ENCODE data around the gene PLA2G1B. TPM values are rescaled to one million over a fixed set of nuclear protein-coding genes. Genes with fewer than 3 reads are reported as not detected.

Gene PLA2G1B
- total and polyA plus RNA-seq, 2 of the 13 experiments (the other 11 are each of a cell fraction or from before 2014, with no cell fraction given) = 0.33 to 1.4 TPM

DNA sequence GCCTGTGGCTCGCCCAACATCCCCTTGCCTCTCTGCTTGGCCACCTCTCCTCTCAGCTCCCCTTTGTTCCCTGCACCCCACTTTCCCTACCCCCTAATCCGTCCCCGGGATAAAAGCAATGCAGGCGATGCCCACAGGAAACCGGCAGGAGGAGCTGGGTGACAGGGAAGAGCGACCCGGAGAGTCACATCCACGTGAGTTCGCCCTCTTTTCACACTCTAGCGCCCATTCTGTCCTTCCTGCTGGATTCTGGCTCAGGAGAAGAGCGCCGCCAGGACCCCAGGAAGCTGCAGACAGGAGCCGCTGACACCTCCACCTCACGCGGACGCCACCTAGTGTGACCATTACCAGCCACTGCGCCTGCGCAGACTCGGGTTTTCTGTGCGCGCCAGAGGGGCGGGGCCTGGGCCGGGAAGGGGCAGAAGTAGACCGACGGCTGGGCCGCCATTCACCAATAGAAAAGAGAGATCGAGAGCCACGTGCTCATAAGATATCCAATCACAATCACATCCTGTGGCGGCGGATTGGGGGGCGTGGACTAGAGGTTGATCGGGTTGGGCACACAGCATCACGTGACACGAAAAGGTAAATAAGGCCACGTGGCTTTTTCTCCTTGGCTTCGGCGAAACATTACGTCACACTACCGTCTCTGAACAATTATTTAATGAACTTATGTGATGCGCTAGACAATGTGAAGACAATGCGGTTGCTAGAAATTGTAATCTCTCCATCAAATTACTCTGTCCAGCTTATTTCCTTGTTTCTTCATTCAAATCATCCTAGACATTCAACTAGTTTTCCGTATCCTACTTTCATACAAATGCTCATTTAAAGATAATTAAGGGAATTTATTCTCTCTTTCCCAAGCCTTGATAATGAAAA is 10.1 kb downstream of the PLA2G1B start (continued):
- TF ChIP-seq, protein P1, sequence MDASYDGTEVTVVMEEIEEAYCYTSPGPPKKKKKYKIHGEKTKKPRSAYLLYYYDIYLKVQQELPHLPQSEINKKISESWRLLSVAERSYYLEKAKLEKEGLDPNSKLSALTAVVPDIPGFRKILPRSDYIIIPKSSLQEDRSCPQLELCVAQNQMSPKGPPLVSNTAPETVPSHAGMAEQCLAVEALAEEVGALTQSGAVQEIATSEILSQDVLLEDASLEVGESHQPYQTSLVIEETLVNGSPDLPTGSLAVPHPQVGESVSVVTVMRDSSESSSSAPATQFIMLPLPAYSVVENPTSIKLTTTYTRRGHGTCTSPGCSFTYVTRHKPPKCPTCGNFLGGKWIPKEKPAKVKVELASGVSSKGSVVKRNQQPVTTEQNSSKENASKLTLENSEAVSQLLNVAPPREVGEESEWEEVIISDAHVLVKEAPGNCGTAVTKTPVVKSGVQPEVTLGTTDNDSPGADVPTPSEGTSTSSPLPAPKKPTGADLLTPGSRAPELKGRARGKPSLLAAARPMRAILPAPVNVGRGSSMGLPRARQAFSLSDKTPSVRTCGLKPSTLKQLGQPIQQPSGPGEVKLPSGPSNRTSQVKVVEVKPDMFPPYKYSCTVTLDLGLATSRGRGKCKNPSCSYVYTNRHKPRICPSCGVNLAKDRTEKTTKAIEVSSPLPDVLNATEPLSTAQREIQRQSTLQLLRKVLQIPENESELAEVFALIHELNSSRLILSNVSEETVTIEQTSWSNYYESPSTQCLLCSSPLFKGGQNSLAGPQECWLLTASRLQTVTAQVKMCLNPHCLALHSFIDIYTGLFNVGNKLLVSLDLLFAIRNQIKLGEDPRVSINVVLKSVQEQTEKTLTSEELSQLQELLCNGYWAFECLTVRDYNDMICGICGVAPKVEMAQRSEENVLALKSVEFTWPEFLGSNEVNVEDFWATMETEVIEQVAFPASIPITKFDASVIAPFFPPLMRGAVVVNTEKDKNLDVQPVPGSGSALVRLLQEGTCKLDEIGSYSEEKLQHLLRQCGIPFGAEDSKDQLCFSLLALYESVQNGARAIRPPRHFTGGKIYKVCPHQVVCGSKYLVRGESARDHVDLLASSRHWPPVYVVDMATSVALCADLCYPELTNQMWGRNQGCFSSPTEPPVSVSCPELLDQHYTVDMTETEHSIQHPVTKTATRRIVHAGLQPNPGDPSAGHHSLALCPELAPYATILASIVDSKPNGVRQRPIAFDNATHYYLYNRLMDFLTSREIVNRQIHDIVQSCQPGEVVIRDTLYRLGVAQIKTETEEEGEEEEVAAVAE (CRISPR knock-in tag; IDR thresholded peaks at IDR 0.05; ENCODE audit: borderline replicate concordance) = no peak
- TF ChIP-seq FOXJ3 (CRISPR knock-in tag; IDR thresholded peaks at IDR 0.05; ENCODE audit: borderline replicate concordance) (0 out of 2 replicates have a peak, but pooled peaks have one; percentile 23), GATA4 (IDR thresholded peaks at IDR 0.05; ENCODE audit: borderline replicate concordance, low read depth) (0 out of 2 replicates have a peak, but pooled peaks have one; percentile 18), ZFX (CRISPR knock-in tag; IDR thresholded peaks at IDR 0.05; ENCODE audit: low read depth) (peak; percentile 69), TP53 (CRISPR knock-in tag; conservative IDR thresholded peaks at IDR 0.05) (no peak), SAP130 (CRISPR knock-in tag; IDR thresholded peaks at IDR 0.05; ENCODE audit: low read depth) (peak; percentile 91), FOXA1 (IDR thresholded peaks at IDR 0.05) (peak; percentile 80), FOXA1 (CRISPR knock-in tag; IDR thresholded peaks at IDR 0.05) (peak; percentile 99), ZNF850 (CRISPR knock-in tag; conservative IDR thresholded peaks at IDR 0.05) (no peak)
- TF ChIP-seq, protein P2, sequence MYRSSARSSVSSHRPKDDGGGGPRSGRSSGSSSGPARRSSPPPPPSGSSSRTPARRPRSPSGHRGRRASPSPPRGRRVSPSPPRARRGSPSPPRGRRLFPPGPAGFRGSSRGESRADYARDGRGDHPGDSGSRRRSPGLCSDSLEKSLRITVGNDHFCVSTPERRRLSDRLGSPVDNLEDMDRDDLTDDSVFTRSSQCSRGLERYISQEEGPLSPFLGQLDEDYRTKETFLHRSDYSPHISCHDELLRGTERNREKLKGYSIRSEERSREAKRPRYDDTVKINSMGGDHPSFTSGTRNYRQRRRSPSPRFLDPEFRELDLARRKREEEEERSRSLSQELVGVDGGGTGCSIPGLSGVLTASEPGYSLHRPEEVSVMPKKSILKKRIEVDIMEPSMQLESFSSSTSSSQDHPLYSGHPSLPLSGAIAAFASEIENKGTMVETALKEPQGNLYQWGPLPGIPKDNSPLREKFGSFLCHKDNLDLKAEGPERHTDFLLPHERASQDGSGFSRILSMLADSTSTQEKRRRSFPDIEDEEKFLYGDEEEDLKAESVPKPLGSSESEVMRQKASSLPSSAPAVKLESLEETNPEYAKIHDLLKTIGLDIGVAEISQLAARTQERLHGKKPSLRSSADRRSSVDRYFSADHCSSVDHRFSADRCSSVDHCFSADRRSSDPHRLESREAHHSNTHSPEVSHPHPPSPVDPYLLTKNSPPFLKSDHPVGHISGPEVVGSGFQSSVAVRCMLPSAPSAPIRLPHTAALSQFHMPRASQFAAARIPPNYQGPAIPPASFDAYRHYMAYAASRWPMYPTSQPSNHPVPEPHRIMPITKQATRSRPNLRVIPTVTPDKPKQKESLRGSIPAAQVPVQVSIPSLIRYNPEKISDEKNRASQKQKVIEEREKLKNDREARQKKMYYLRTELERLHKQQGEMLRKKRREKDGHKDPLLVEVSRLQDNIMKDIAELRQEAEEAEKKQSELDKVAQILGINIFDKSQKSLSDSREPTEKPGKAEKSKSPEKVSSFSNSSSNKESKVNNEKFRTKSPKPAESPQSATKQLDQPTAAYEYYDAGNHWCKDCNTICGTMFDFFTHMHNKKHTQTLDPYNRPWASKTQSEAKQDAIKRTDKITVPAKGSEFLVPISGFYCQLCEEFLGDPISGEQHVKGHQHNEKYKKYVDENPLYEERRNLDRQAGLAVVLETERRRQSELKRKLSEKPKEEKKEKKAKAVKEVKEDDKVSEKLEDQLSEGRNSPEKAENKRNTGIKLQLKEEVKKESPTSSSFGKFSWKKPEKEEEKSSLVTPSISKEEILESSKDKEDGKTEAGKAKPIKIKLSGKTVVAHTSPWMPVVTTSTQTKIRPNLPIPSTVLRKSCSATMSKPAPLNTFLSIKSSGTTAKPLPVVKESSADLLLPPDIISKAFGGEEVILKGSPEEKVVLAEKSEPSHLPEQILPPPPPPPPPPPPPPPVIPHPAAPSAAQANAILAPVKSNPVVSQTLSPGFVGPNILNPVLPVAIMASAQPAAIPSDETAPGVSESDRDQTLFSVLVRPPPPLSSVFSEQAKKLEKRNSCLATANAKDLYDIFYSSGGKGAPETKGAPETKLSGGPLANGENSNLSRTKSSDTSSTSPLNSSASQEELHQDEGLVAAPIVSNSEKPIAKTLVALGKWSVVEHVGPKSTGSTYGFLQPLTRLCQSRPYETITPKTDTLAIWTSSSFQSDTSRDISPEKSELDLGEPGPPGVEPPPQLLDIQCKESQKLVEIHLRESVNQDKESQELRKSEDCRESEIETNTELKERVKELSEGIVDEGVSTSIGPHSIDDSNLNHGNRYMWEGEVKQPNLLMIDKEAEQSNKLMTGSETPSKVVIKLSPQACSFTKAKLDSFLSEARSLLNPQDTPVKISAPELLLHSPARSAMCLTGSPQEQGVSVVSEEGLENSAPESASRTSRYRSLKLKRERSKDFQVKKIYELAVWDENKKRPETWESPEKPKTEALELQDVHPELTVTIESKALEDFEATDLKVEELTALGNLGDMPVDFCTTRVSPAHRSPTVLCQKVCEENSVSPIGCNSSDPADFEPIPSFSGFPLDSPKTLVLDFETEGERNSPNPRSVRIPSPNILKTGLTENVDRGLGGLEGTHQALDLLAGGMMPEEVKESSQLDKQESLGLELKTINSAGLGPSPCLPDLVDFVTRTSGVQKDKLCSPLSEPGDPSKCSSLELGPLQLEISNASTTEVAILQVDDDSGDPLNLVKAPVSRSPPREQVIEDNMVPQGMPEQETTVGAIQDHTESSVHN (CRISPR knock-in tag; IDR thresholded peaks at IDR 0.05) = 0 out of 2 replicates have a peak, but pooled peaks have one; percentile 52
- TF ChIP-seq, protein P3, sequence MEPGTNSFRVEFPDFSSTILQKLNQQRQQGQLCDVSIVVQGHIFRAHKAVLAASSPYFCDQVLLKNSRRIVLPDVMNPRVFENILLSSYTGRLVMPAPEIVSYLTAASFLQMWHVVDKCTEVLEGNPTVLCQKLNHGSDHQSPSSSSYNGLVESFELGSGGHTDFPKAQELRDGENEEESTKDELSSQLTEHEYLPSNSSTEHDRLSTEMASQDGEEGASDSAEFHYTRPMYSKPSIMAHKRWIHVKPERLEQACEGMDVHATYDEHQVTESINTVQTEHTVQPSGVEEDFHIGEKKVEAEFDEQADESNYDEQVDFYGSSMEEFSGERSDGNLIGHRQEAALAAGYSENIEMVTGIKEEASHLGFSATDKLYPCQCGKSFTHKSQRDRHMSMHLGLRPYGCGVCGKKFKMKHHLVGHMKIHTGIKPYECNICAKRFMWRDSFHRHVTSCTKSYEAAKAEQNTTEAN (CRISPR knock-in tag; conservative IDR thresholded peaks at IDR 0.05) = peak; percentile 85; the same call in 1 of the 2 replicates
